HEK293 (cell line): ENCODE data around the gene HDAC10.

Experiments
- CTCF ChIA-PET: fragments of 350-600 bp; formaldehyde crosslinking; extraction: SDS; loops from one replicate; lab custom pipeline; 2021; ENCODE audit warnings: antibody characterized with exemption; lab: Yijun Ruan, JAX
- POLR2A ChIA-PET: fragments of 300-600 bp; formaldehyde crosslinking; extraction: SDS; loops from one replicate; lab custom pipeline; 2020; ENCODE audit warnings: antibody characterized with exemption, inconsistent platforms; lab: Yijun Ruan, JAX
- H3K27ac ChIP-seq: fragments of 200-500 bp; sonication (Bioruptor generic); 2 replicates; pipeline ENCODE4 v1.5.1; 2014; ENCODE audit warnings: low read depth, low read length, control low read depth, inconsistent platforms; ENCODE audit errors: extremely low read depth
- H3K36me3 ChIP-seq, 2 experiments: fragments of 200-500 bp in 1 of 2; sonication (Bioruptor generic) in 1 of 2; 1 replicate in 1 of 2; 2 replicates in 1 of 2; pipeline ENCODE4 v1.5.1; 2014 to 2017; ENCODE audit warnings: inconsistent platforms in 2 of 2, low read length in 2 of 2; ENCODE audit not compliant: control insufficient read depth in 2 of 2, insufficient read depth in 1 of 2
- H3K4me1 ChIP-seq: fragments of 200-500 bp; sonication (Bioruptor generic); 2 replicates; pipeline ENCODE4 v1.5.1; 2014; ENCODE audit warnings: mild to moderate bottlenecking, low read length, inconsistent platforms; ENCODE audit not compliant: control insufficient read depth, insufficient read depth
- H3K4me3 ChIP-seq: 2 replicates; pipeline ENCODE4 v1.5.1; 2011; ENCODE audit warnings: low read depth, mild to moderate bottlenecking, control low read depth, low read length, moderate library complexity
- H3K9me3 ChIP-seq: fragments of 200-500 bp; sonication (Bioruptor generic); 2 replicates; pipeline ENCODE4 v1.5.1; 2014; ENCODE audit warnings: low read depth, low read length, inconsistent platforms; ENCODE audit not compliant: control insufficient read depth, insufficient read depth
- BCL6B ChIP-seq: fragments of 450-650 bp; formaldehyde crosslinking; IDR thresholded peaks from 2 replicates; pipeline ENCODE4 v1.5.1; 2017; ENCODE audit warnings: missing biosample characterization, missing genetic modification characterization
- PATZ1 ChIP-seq: fragments of 450-650 bp; formaldehyde crosslinking; IDR thresholded peaks from 2 replicates; pipeline ENCODE4 v1.5.1; 2016; ENCODE audit warnings: missing biosample characterization, missing genetic modification characterization
- PRDM2 ChIP-seq: fragments of 450-650 bp; formaldehyde crosslinking; IDR thresholded peaks from 2 replicates; pipeline ENCODE4 v1.5.1; 2016; ENCODE audit warnings: missing biosample characterization, missing genetic modification characterization, borderline replicate concordance
- REST ChIP-seq: fragments of 450-650 bp; formaldehyde crosslinking; IDR thresholded peaks from 2 replicates; pipeline ENCODE4 v1.5.1; 2016; ENCODE audit warnings: missing biosample characterization, missing genetic modification characterization
- ZIC2 ChIP-seq: fragments of 450-650 bp; formaldehyde crosslinking; IDR thresholded peaks from 2 replicates; pipeline ENCODE4 v1.5.1; 2016; ENCODE audit warnings: missing biosample characterization, missing genetic modification characterization
- ZNF112 ChIP-seq: fragments of 450-650 bp; formaldehyde crosslinking; IDR thresholded peaks from 2 replicates; pipeline ENCODE4 v1.5.0; 2017; ENCODE audit warnings: missing biosample characterization, missing genetic modification characterization
- ZNF175 ChIP-seq: fragments of 450-650 bp; formaldehyde crosslinking; IDR thresholded peaks from 2 replicates; pipeline ENCODE4 v1.5.1; 2016; ENCODE audit warnings: missing biosample characterization, missing genetic modification characterization
- ZNF280C ChIP-seq: fragments of 450-650 bp; formaldehyde crosslinking; IDR thresholded peaks from 2 replicates; pipeline ENCODE4 v1.5.1; 2016; ENCODE audit warnings: missing biosample characterization, missing genetic modification characterization
- ZNF423 ChIP-seq: fragments of 450-650 bp; formaldehyde crosslinking; IDR thresholded peaks from 2 replicates; pipeline ENCODE4 v1.5.1; 2016; ENCODE audit warnings: missing biosample characterization, missing genetic modification characterization
- ZNF521 ChIP-seq: fragments of 450-650 bp; formaldehyde crosslinking; IDR thresholded peaks from 2 replicates; pipeline ENCODE4 v1.5.1; 2017; ENCODE audit warnings: missing biosample characterization, mild to moderate bottlenecking, missing genetic modification characterization
- ZNF596 ChIP-seq: fragments of 450-650 bp; IDR thresholded peaks from 2 replicates; pipeline ENCODE4 v1.5.0; 2018; ENCODE audit warnings: missing biosample characterization, mild to moderate bottlenecking, missing genetic modification characterization, moderate library complexity
- ZNF610 ChIP-seq: fragments of 450-650 bp; formaldehyde crosslinking; IDR thresholded peaks from 2 replicates; pipeline ENCODE4 v1.5.1; 2016; ENCODE audit warnings: missing biosample characterization, missing genetic modification characterization, borderline replicate concordance
- ZSCAN30 ChIP-seq: fragments of 450-650 bp; IDR thresholded peaks from 2 replicates; pipeline ENCODE4 v1.5.1; 2018; ENCODE audit warnings: missing biosample characterization, mild to moderate bottlenecking, missing genetic modification characterization, moderate library complexity

HDAC10 gene

GRCh38 chr22:50227579-50228215, 23.4 kb downstream of the HDAC10 start:
- CTCF ChIA-PET = interaction anchor here (0.6 to 0.7 kb wide), 3 partner anchors 9 to 440 kb away, joined by 4 read pairs; no protein-coding TSS in a partner anchor
- TF ChIP-seq ZNF610 (tag by site-specific recombination) (no peak), PATZ1 (tag by site-specific recombination) (no peak), ZNF175 (tag by site-specific recombination) (no peak), ZNF280C (tag by site-specific recombination) (no peak), ZSCAN30 (tag by site-specific recombination) (no peak), ZIC2 (tag by site-specific recombination) (no peak), PRDM2 (tag by site-specific recombination) (no peak), ZNF423 (tag by site-specific recombination) (no peak), BCL6B (no peak), ZNF596 (tag by site-specific recombination) (no peak), ZNF112 (no peak), ZNF521 (tag by site-specific recombination) (no peak), REST (tag by site-specific recombination) (no peak)
- Histone ChIP-seq H3K4me1 (no peaks in the 10 kb centered on the region), H3K36me3 (peaks cover 37 to 74% of the 10 kb centered on the region in 2 experiments), H3K4me3 (no peak overlapping the region), H3K9me3 (no peaks in the 10 kb centered on the region), H3K27ac (no peak overlapping the region)
- POLR2A ChIA-PET = no interaction called here
